HepG2 (cell line): Measurements from ENCODE around the gene ADAMTS2. TPM values are rescaled to one million over a fixed set of nuclear protein-coding genes. Genes with fewer than 3 reads are reported as not detected.

ENCODE experiments used
- CC2D1A ChIP-seq: sonication (generic); formaldehyde crosslinking; IDR thresholded peaks from 2 replicates; pipeline ENCODE4 v1.8.1; 2023; ENCODE audit warnings: mild to moderate bottlenecking, missing genetic modification reagents
- EHMT2 ChIP-seq: fragments of 200-600 bp; sonication (generic); IDR thresholded peaks from 2 replicates; pipeline ENCODE4 v1.7.0; 2017; ENCODE audit warnings: antibody characterized with exemption, low read depth, low read length, borderline replicate concordance
- FOXA1 ChIP-seq, 2 experiments: fragments of 450-650 bp in 1 of 2; sonication (generic) in 1 of 2; formaldehyde crosslinking in 1 of 2; IDR thresholded peaks; 2 replicates each; pipeline versions ENCODE4 v1.4.0 to v1.6.1; 2016 to 2020; ENCODE audit warnings: missing genetic modification reagents in 1 of 2
- HCFC1 ChIP-seq: fragments of 150-350 bp; IDR thresholded peaks from 2 replicates; pipeline ENCODE4 v1.6.1; 2014; ENCODE audit warnings: low read depth, low read length
- HDAC2 ChIP-seq: sonication (generic); formaldehyde crosslinking; IDR thresholded peaks from 2 replicates; pipeline ENCODE4 v1.4.0; 2020; ENCODE audit warnings: missing genetic modification reagents
- HMGXB3 ChIP-seq: sonication (generic); formaldehyde crosslinking; IDR thresholded peaks from 2 replicates; pipeline ENCODE4 v1.4.0; 2020; ENCODE audit warnings: missing genetic modification reagents, borderline replicate concordance
- HNF1B ChIP-seq: sonication (generic); formaldehyde crosslinking; IDR thresholded peaks from 2 replicates; pipeline ENCODE4 v1.5.1; 2020; ENCODE audit warnings: mild to moderate bottlenecking, moderate library complexity, missing genetic modification reagents
- RBAK ChIP-seq: sonication (generic); formaldehyde crosslinking; IDR thresholded peaks from 2 replicates; pipeline ENCODE4 v1.5.1; 2020; ENCODE audit warnings: mild to moderate bottlenecking, missing genetic modification reagents
- REL ChIP-seq: sonication (generic); formaldehyde crosslinking; conservative IDR thresholded peaks from 2 replicates; pipeline ENCODE4 v1.8.0; 2022; ENCODE audit warnings: mild to moderate bottlenecking, missing genetic modification reagents, moderate library complexity
- SPEN ChIP-seq: sonication (generic); formaldehyde crosslinking; IDR thresholded peaks from 2 replicates; pipeline ENCODE4 v1.5.1; 2020; ENCODE audit warnings: low read depth, mild to moderate bottlenecking, missing genetic modification reagents
- TSC22D2 ChIP-seq: sonication (generic); formaldehyde crosslinking; IDR thresholded peaks from 2 replicates; pipeline ENCODE4 v1.5.1; 2020; ENCODE audit warnings: missing genetic modification reagents, mild to moderate bottlenecking, borderline replicate concordance
- UBTF ChIP-seq: sonication (generic); formaldehyde crosslinking; IDR thresholded peaks from 2 replicates; pipeline ENCODE4 v1.4.0; 2020; ENCODE audit warnings: mild to moderate bottlenecking, missing genetic modification reagents
- ZC3H13 ChIP-seq: sonication (generic); formaldehyde crosslinking; IDR thresholded peaks from 2 replicates; pipeline ENCODE4 v1.8.1; 2023; ENCODE audit warnings: mild to moderate bottlenecking, missing genetic modification reagents, moderate library complexity
- ZFP90 ChIP-seq: sonication (generic); formaldehyde crosslinking; IDR thresholded peaks from 2 replicates; pipeline ENCODE4 v1.8.0; 2022; ENCODE audit warnings: missing genetic modification reagents, mild to moderate bottlenecking, inconsistent platforms, borderline replicate concordance
- ZNF879 ChIP-seq: sonication (generic); formaldehyde crosslinking; IDR thresholded peaks from 2 replicates; pipeline ENCODE4 v1.8.1; 2023; ENCODE audit warnings: missing genetic modification reagents
- polyA plus RNA-seq, 8 experiments: library from polyadenylated mRNA; depleted of rRNA in 3 of 8; stranded (reverse) in 7 of 8; unstranded in 1 of 8; fragments of >200 nt; fragmentation: Illumina TruSeq in 4 of 8; extraction: Trizol in 4 of 8; gene quantifications; 2 replicates each; pipeline versions ENCODE4 v1.2.1 to v1.2.3, GENCODE V29; 2011 to 2016; ENCODE audit warnings: low read depth in 4 of 8, missing spikeins in 1 of 8, mixed read lengths in 1 of 8; ENCODE audit not compliant: insufficient read depth in 1 of 8
- total RNA-seq, 5 experiments: library from RNA; depleted of rRNA; stranded (reverse); fragments of >200 nt; fragmentation: Illumina TruSeq; extraction: Trizol; gene quantifications; 2 replicates each; pipeline ENCODE4 v1.2.3, GENCODE V29; 2016; ENCODE audit warnings: low read depth in 1 of 5
- TF ChIP-seq, protein P1 (sequence below): sonication (generic); formaldehyde crosslinking; IDR thresholded peaks from 2 replicates; pipeline ENCODE4 v1.5.0; 2020; ENCODE audit warnings: missing genetic modification reagents
- TF ChIP-seq, protein P2 (sequence below): IDR thresholded peaks from 2 replicates; pipeline ENCODE4 v1.6.1; 2012; ENCODE audit warnings: inconsistent platforms

The ADAMTS2 gene
- total and polyA plus RNA-seq, 2 of the 13 experiments (the other 11 are each of a cell fraction or from before 2014, with no cell fraction given), result 0.24 to 3.5 TPM

GRCh38 chr5:179187229-179187678 lies 158.0 kb downstream of the ADAMTS2 start (continued):
- peak; percentile 40; the same call in 1 of the 2 replicates for TF ChIP-seq HMGXB3
- 0 out of 2 replicates have a peak, but pooled peaks have one; percentile 33 for TF ChIP-seq ZFP90
- TF ChIP-seq, protein P1, sequence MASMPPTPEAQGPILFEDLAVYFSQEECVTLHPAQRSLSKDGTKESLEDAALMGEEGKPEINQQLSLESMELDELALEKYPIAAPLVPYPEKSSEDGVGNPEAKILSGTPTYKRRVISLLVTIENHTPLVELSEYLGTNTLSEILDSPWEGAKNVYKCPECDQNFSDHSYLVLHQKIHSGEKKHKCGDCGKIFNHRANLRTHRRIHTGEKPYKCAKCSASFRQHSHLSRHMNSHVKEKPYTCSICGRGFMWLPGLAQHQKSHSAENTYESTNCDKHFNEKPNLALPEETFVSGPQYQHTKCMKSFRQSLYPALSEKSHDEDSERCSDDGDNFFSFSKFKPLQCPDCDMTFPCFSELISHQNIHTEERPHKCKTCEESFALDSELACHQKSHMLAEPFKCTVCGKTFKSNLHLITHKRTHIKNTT, result no peak
- TF ChIP-seq RBAK (CRISPR knock-in tag), result no peak
- TF ChIP-seq HDAC2 (CRISPR knock-in tag), result peak; percentile 79
- TF ChIP-seq FOXA1 (IDR thresholded peaks at IDR 0.05), result no peak
- peak; percentile 67 for TF ChIP-seq FOXA1 (CRISPR knock-in tag; IDR thresholded peaks at IDR 0.05)
- peak; percentile 38 for TF ChIP-seq UBTF (CRISPR knock-in tag)
- no peak for TF ChIP-seq REL (CRISPR knock-in tag)
- peak; percentile 49; the same call in 1 of the 2 replicates for TF ChIP-seq TSC22D2 (CRISPR knock-in tag)
- TF ChIP-seq ZNF879 (CRISPR knock-in tag), result no peak
- TF ChIP-seq, protein P2, sequence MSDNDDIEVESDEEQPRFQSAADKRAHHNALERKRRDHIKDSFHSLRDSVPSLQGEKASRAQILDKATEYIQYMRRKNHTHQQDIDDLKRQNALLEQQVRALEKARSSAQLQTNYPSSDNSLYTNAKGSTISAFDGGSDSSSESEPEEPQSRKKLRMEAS, result no peak; the same call in 1 of the 2 replicates
- 0 out of 2 replicates have a peak, but pooled peaks have one; percentile 17 for TF ChIP-seq ZC3H13 (CRISPR knock-in tag)
- TF ChIP-seq SPEN, result peak; percentile 62; the same call in 1 of the 2 replicates
- TF ChIP-seq CC2D1A (CRISPR knock-in tag), result no peak
- TF ChIP-seq EHMT2, result no peak
- TF ChIP-seq HCFC1, result no peak
- TF ChIP-seq HNF1B, result no peak
